Stimulated activated CD8-positive, alpha-beta memory T cell treated with anti-CD3 and anti-CD28 coated beads, Interleukin-7, amount 100 ng/mL, for 24 hours (primary cell): ENCODE data around the gene TMEM184A.

Experiments
- DNase-seq: peaks from one replicate; pipeline ENCODE4 v3.0.0-alpha.2; 2020; ENCODE audit warnings: low read depth

Gene TMEM184A

DNA sequence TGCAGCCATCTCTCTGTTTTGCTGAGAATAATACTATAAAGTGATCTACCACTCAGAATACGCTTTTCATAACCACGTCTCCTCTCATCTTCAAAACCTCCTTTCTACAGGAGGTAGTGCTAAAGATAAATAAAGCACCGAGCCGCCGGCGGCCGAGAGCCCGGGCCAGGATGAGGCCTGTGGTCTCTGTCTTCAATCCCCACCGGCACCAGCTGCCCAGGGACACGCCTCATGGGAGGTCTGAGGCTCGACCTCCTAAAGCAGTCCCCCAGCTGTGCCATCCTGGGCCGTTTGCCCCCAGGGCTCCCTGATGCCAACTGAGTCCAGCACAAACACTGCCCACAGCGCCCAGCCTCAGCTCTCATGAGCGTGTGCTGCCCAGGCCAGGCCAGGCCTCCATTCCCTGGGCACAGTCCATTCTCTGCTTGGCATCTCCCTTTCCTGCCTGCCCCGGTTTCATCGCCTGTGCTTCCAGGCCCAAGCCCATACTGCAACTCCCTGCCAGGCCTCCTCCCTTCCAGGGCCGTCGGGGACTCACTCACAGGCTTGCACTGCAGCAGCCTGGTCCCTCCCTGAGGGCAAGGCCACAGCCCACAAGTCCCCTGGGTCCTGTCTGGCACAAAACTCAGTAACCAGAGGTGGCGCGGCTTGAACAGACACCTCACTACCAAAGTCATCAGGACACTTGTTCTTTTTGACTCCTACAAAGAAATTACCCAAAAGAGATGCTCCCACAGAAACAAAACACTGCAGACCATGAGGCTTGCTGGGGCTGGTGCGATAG, 54.3 kb downstream of the TMEM184A start:
- DNase-seq, result no peak

DNA sequence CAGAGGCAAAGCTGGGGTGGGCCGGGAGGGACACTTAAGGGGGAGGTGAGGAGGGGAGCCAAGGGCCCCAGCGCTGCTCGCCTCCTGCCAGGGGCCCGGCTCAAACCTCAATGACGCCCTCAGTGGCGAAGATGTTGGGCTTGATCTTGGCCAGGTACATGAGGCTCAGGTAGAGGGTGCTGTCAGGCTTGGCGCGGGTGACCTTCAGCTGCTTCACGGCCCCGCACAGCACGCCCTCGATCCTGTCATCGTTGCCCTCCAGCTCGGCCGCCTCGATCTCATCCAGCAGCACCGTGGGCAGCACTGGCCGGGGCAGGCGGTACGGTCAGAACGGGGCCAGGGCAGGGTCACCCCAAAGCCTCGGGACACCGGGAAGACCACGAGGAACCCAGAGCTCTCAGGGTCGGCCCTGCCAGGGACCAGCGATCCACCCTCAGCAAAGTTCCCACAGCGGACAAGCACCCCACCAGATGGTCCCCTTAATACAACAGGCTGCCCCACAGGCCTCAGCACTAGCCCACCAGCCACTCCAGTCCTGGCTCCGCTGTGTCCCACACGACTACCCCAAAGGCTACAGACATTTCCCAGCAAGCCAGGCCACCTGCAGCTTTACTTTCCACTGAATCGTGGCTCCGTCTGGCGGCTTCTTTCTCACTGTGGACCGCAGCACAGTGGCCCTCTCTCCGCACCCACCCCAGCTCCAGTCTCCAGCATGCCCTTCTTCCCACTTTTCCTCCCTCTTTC, 55.8 kb downstream of the TMEM184A start:
- DNase-seq, result no peak

DNA sequence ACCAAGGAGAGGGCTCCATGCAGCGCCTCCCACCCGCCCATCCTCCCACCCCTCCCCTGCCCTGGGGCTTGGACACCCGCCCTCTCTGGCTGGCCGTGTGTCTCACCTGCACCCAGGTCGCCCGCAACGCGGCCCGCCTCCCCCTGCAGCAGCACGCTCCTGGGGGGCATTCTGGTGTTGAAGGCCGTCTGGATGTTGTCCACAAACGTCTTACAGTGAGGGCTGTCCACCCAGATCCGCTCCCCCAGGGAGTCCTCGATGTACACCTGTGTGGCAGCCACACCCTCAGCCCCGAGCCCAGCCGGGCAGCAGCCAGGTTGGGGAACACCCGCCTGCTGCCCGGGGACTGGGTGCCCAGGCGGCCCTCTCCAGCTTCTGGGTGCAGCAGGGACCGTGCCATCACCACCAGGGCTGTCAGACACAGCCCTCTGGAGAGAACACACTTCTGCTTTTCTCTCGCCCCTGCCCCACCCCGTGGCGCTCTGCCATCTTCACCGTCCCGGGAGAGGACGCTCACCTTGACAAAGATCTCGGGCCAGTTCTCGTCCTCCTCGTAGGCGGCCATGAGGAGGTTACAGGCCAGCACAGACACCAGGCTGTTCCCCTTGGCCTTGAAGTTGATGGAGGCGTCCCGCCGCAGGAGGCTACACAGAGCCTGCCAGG, 56.5 kb downstream of the TMEM184A start:
- no peak for DNase-seq

DNA sequence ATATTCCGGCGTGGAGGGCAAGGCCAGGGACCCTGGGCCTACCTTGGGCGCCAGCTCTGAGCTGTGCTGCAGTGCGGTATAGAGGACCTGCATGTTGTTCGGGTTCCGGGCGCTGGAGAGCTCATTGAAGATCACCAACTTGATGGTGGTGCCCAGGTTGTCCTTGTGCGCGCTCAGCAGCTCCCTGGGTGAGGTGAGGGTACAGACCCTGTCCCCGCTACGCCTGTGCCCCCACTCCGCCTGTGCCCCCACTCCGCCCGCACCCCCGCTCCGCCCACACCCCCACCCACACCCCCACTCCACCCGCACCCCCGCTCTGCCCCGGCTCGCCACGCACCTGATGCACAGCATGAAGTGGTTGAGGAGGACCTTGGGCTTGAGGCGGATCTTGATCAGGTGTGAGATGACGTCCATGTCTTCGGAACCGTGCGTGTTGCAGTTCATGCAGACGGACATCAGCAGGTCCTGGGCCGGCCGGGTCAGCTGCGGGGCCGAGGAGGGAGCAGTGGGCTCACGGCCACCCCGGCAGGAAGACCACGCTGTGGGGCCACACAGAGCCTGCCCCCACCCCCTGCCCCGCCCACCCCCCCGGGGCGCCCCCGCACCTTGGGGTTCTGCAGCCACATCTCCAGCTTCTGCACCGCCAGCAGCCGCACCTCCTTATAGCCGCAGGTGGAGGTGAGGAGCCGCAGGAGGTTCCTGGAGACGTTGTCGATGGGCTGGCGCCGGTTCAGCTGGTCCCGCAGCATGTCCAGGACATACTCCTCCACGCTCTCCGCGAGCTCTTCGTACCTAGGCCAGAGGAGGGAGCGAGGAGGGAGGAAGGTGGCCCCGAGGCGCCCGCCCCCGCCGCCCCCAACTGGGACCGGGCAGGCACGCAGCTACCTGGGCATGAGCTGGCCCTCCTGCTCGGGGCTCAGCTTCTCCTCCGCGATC, 57.4 kb downstream of the TMEM184A start:
- no peak for DNase-seq

DNA sequence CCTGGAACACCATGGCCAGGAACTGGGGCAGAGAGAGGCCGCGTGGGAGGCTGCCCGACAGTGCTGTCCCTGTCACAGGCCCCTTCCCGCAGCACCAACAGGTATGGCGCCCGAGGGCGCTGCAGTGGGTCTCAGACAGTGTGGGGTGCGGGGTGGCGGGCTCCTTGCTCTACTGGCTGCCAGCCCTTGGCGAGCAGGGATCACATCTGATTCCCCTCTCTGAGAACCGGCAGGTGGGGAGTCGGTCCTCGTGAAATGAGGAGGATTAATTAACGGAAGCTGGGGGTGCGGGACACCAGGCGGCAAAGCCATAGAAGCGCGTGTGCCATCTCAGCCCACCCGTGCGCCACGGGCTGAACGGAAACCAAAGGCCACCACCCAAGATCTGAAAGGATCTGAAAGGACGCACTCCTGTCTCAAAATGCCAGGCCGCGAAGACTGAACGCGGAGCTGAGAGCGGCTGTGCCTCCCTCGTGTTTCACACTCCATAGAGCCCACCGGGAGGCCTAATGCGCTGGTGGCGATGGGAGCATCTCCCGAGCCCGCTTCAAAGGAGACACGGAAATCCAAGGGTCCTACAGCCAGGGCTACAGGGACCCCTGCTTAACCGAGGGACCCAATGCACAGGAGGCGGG, 58.6 kb downstream of the TMEM184A start:
- DNase-seq, result no peak

DNA sequence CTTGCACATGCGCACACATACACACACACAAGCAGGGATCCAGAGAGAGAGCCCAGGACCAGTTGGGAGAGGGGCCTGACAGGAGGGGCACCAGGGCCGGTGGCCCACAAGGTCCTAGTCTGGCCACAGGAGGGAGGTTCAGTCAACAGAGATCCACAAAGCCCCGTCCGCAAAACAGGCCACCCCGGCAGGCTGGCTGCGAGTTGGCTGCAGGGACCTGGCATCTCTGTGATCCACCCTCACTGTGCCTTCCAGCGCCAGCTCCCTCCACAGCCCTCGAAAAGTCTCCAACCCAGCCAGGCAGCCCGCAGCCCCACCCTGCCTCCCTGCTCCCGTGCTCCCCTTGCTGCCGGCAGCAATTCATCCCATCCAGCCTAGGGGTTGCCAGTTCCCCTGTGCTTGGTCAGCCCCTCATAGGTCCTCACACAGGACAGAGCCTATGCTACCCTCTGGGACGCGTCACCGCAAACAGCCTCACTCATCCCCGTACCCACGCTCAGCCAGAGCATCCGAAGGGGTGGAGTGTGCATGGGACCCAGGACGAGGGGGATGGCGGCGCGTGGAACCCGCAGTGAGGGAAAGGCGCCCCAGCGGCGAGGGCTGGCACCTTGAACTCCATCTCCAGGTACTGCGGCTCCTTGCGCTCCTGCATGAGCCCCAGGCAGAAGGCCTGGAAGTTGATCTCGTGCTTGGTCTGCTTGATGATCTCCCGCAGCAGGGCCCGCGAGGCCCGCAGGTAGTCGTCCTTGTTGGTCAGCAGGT, 59.3 kb downstream of the TMEM184A start:
- no peak for DNase-seq

DNA sequence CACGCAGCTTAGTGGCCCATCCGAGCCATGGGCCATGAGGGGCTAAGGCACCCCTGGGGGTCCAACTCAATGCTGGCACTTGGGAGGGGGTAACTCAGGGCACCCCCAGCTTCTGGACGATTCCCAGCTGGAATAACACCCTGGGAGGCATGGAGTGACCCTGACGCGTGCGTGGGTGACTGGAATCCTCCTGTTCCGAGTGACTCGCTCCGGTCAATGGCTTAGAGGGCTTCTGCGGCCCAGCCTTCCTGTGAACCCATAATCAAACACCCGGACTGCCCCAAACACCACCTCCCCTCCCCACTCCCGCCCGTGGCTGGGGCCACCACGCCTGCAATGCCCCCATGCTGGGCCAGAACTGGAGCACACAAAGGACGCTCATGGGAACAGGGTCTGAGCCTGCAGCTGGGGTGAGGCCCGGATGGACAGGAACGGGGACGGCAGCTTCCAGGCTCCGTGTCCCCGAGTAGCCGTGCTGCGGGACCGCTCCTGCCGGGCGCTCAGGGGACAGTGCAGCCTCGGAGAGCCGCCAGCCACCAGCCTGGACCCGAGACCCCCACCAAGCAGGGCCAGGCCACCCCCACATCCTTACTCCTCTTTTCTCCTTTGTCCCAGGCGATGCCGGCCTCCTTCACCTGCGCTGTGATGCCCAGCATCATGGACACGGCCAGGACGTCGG, 60.3 kb downstream of the TMEM184A start:
- DNase-seq, result no peak

DNA sequence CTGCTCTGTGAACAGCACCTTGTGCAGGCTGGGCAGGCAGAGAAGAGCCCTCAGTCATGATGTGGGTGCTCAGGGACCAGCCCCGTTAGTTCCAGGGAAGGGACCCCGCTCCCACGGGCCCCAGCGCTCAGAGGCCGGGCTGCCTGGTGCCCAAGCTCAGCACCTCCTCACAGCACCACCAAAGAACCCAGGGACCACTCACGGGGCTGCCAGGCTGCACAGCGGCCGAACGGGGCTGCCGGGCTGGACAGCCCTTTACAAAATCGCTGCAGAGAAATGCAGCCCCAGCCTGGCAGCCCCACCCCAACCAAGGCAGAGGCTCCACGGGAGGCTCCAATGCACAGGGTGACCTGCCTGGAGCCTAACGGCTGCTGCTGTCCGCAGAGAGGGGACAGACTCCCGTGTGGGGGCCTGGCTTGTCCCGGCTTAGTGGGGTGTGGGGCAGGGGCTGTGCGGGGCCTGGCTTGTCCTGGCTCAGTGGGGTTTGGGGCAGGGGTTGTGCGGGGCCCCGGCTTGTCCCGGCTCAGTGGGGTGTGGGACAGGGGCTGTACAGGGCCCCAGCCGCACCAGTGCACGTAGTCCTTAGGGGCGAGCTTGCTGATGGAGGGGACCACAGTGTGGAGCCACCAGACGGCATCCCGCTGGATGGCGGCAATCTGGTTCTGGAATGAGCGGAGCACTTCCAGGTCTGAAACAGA, 61.0 kb downstream of the TMEM184A start:
- no peak for DNase-seq

DNA sequence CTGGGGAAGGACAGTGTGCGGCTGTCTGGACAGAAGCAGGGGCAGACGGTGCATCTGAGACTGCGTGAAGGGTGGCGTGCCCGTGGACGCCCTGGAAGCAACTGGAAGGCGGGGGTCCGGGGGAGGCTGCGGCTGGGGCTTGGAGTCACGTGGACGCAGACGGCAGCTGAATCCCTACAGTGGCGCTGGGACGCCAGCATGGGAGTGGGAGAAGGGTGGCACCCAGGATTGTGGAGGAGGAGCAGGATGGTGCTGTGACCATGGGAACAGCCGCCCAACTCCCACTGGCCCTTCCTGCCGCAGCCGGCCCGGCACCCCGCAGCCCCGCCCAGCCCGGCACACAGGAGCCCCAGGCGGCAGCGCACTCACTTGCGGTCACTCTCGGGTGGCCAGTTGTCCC, 61.6 kb downstream of the TMEM184A start:
- DNase-seq, result no peak

DNA sequence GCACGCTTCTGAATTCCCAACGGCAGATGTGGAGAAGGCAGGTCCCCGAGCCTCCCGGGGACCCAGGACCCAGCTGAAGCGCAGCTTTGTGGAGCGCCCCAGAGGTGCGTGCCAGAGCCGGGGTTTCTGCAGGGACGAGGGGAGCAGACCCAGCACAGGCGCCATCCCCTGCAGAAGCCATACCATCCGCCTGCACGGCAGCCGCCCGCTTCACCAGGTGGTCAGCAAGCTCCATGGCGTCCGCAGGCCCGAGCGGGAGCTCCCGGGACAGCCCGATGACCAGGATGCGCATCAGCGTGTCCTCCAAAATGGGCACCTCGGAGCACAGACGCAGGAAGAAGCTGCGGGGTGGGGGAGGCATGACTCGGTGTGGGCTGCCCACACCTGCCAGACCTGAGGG, 62.4 kb downstream of the TMEM184A start:
- DNase-seq, result no peak

DNA sequence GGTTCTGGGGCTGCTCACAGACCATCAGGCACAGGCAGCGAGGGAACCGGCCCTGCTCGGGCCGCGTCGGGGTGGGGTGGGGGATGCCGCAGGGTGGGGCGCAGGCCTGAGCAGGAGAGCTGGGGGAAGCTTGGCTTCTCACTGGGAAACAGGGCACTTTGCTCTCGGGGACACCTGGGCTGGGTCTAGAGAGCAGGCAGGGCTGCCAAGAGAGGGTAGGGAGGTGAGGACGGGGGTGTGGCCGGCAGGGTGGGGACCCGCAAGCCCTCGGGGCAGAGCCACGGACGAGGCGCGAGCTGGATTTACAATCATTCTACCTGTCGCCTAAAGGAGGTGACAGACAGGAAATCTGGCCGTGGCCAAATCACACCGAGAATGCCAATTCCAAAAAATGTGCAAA, 62.9 kb downstream of the TMEM184A start:
- DNase-seq, result no peak

DNA sequence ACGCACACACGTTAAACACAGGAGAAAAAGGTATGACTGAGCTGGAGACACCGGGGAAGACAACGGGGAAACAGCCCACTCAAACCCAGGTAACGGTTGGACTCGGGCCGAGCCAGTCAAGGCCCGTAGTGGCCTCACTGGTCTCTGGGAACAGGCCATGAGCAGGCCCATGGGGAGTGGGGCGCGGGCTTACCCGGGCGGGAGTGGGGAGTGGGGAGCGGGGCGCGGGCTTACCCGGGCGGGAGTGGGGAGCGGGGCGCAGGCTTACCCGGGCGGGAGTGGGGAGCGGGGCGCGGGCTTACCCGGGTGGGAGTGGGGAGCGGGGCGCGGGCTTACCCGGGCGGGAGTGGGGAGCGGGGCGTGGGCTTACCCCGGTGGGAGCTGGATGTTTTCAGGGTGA, 63.4 kb downstream of the TMEM184A start:
- DNase-seq, result no peak
